ENCODE results near the gene SMYD3.

SMYD3 gene

GRCh38 chr1:246550402-246550801, 43.3 kb upstream of the SMYD3 start:
- Histone ChIP-seq H4K20me1 (ENCODE audit: low read depth, low read length) (no peaks in the 10 kb centered on the region), H3K36me3 (ENCODE audit: low read length) (peaks cover 5% of the 10 kb centered on the region; the same call in 1 of the 2 replicates), H3K4me2 (ENCODE audit: low read depth, low read length, poor library complexity, severe bottlenecking) (no peak overlapping the region)

GRCh38 chr1:246549665-246550064, 42.6 kb upstream of the SMYD3 start:
- Histone ChIP-seq H3K9me2 (replicated peaks; ENCODE audit: insufficient read depth, low read length) (no peaks in the 10 kb centered on the region), H3K4me3 (ENCODE audit: insufficient read depth, low read length, poor library complexity, severe bottlenecking) (no peak overlapping the region), H3K9me3 (ENCODE audit: insufficient read depth, low read length) (no peaks in the 10 kb centered on the region), H3K36me3 (ENCODE audit: low read length) (peaks cover 5% of the 10 kb centered on the region; the same call in 1 of the 2 replicates), H3K4me2 (ENCODE audit: low read depth, low read length, poor library complexity, severe bottlenecking) (no peak overlapping the region), H3K9ac (ENCODE audit: low read length) (no peak overlapping the region), H4K20me1 (ENCODE audit: low read depth, low read length) (no peaks in the 10 kb centered on the region), H2AFZ (ENCODE audit: low read depth, low read length, severe bottlenecking) (no peak overlapping the region), H3K79me2 (ENCODE audit: insufficient read depth, low read length) (0 out of 2 replicates have a peak, but pooled peaks cover 6% of the 10 kb centered on the region), H3F3A (ENCODE audit: insufficient read depth) (no peaks in the 10 kb centered on the region), H3K27ac (ENCODE audit: low read depth, low read length) (no peak overlapping the region), H3K27me3 (ENCODE audit: low read length) (no peaks in the 10 kb centered on the region)
- TF ChIP-seq EZH2phosphoT487 (conservative IDR thresholded peaks at IDR 0.05; ENCODE audit: low read length), result no peak
- TF ChIP-seq CTCF (IDR thresholded peaks at IDR 0.05; ENCODE audit: insufficient read depth, low read length, poor library complexity, severe bottlenecking), result no peak

More at GRCh38 chr1:246550402-246550801, 43.3 kb upstream of the SMYD3 start:
- no peaks in the 10 kb centered on the region for H3K9me2 ChIP-seq (replicated peaks; ENCODE audit: insufficient read depth, low read length)
- 0 out of 2 replicates have a peak, but pooled peaks cover 6% of the 10 kb centered on the region for H3K79me2 ChIP-seq (ENCODE audit: insufficient read depth, low read length)
- H3K9ac ChIP-seq (ENCODE audit: low read length), result no peak overlapping the region
- H2AFZ ChIP-seq (ENCODE audit: low read depth, low read length, severe bottlenecking), result no peak overlapping the region
- no peaks in the 10 kb centered on the region for H3K9me3 ChIP-seq (ENCODE audit: insufficient read depth, low read length)
- H3K27me3 ChIP-seq (ENCODE audit: low read length), result no peaks in the 10 kb centered on the region
- no peak overlapping the region for H3K4me3 ChIP-seq (ENCODE audit: insufficient read depth, low read length, poor library complexity, severe bottlenecking)
- no peak overlapping the region for H3K27ac ChIP-seq (ENCODE audit: low read depth, low read length)
- H3F3A ChIP-seq (ENCODE audit: insufficient read depth), result no peaks in the 10 kb centered on the region
- TF ChIP-seq CTCF (IDR thresholded peaks at IDR 0.05; ENCODE audit: insufficient read depth, low read length, poor library complexity, severe bottlenecking) (no peak), EZH2phosphoT487 (conservative IDR thresholded peaks at IDR 0.05; ENCODE audit: low read length) (no peak)

GRCh38 chr1:246544001-246544400, 36.9 kb upstream of the SMYD3 start:
- Histone ChIP-seq H3K4me3 (ENCODE audit: insufficient read depth, low read length, poor library complexity, severe bottlenecking) (no peak overlapping the region), H3K79me2 (ENCODE audit: insufficient read depth, low read length) (no peaks in the 10 kb centered on the region), H2AFZ (ENCODE audit: low read depth, low read length, severe bottlenecking) (no peak overlapping the region), H3F3A (ENCODE audit: insufficient read depth) (peaks cover 4% of the 10 kb centered on the region; the same call in 1 of the 2 replicates), H3K27ac (ENCODE audit: low read depth, low read length) (no peak overlapping the region), H3K9me3 (ENCODE audit: insufficient read depth, low read length) (no peaks in the 10 kb centered on the region), H3K27me3 (ENCODE audit: low read length) (no peaks in the 10 kb centered on the region), H4K20me1 (ENCODE audit: low read depth, low read length) (no peaks in the 10 kb centered on the region), H3K9me2 (replicated peaks; ENCODE audit: insufficient read depth, low read length) (no peaks in the 10 kb centered on the region), H3K9ac (ENCODE audit: low read length) (no peak overlapping the region), H3K4me2 (ENCODE audit: low read depth, low read length, poor library complexity, severe bottlenecking) (no peak overlapping the region), H3K36me3 (ENCODE audit: low read length) (peaks cover 14% of the 10 kb centered on the region; the same call in 1 of the 2 replicates)
- TF ChIP-seq EZH2phosphoT487 (conservative IDR thresholded peaks at IDR 0.05; ENCODE audit: low read length), result no peak
- no peak for TF ChIP-seq CTCF (IDR thresholded peaks at IDR 0.05; ENCODE audit: insufficient read depth, low read length, poor library complexity, severe bottlenecking)
